ENCODE results near the gene SRPRB. TPM values are rescaled to one million over a fixed set of nuclear protein-coding genes. Genes with fewer than 3 reads are reported as not detected.

SRPRB gene
- total RNA-seq, 2 donors from 2014 or later = 32.8 to 37.7 TPM

DNA sequence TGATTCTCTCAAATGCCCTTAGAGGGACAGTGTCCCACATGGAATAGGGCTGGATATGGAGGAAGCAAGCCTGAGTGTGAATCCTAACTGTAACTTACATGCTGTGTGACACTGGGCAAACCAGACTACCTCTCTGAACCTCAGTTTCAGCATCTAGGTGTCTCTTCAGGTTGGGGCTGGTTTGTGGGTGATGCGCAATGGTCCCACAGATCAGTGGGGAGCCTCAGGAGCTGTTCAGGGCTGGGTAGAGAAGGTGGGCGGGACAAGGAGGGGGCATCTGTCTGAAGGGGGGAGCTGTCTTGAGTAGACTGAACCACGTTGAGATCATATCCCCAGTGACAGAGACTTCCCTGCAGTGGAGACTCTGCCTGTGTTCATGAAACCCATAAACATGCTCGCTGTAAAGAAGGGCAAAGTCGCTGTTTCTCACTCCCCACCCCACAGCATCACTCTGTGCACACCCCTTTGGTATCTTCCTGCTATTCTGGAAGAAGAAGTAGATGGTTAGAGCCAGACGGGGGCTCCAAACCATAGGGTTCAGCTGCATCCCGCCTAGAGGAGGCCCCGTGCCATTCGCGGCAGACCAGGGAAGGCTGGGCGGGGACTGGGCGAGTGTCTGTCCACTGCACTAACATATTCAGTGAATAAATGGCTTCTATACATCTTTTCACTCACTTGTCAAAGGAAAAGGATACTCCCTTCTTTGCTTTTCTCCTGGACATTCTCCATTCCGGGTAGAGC, 28.4 kb downstream of the SRPRB start:
- DNase-seq (ENCODE audit: low spot score) (no peak), ATAC-seq (ENCODE audit: insufficient number of reproducible peaks, low FRiP score, low read depth) (no peak)
- Histone ChIP-seq H3K27ac (no peak overlapping the region), H3K4me3 (no peak overlapping the region), H3K9me3 (no peaks in the 10 kb centered on the region), H3K27me3 (replicated peaks; ENCODE audit: insufficient read depth) (no peaks in the 10 kb centered on the region), H3K4me1 (ENCODE audit: control insufficient read depth in 1 of 2, low read depth in 2 of 2) (peaks cover 0 to 3% of the 10 kb centered on the region in 2 donors), H3K36me3 (peaks cover 6% of the 10 kb centered on the region)
- TF ChIP-seq, protein P1, sequence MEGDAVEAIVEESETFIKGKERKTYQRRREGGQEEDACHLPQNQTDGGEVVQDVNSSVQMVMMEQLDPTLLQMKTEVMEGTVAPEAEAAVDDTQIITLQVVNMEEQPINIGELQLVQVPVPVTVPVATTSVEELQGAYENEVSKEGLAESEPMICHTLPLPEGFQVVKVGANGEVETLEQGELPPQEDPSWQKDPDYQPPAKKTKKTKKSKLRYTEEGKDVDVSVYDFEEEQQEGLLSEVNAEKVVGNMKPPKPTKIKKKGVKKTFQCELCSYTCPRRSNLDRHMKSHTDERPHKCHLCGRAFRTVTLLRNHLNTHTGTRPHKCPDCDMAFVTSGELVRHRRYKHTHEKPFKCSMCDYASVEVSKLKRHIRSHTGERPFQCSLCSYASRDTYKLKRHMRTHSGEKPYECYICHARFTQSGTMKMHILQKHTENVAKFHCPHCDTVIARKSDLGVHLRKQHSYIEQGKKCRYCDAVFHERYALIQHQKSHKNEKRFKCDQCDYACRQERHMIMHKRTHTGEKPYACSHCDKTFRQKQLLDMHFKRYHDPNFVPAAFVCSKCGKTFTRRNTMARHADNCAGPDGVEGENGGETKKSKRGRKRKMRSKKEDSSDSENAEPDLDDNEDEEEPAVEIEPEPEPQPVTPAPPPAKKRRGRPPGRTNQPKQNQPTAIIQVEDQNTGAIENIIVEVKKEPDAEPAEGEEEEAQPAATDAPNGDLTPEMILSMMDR (IDR thresholded peaks at IDR 0.05) = no peak

DNA sequence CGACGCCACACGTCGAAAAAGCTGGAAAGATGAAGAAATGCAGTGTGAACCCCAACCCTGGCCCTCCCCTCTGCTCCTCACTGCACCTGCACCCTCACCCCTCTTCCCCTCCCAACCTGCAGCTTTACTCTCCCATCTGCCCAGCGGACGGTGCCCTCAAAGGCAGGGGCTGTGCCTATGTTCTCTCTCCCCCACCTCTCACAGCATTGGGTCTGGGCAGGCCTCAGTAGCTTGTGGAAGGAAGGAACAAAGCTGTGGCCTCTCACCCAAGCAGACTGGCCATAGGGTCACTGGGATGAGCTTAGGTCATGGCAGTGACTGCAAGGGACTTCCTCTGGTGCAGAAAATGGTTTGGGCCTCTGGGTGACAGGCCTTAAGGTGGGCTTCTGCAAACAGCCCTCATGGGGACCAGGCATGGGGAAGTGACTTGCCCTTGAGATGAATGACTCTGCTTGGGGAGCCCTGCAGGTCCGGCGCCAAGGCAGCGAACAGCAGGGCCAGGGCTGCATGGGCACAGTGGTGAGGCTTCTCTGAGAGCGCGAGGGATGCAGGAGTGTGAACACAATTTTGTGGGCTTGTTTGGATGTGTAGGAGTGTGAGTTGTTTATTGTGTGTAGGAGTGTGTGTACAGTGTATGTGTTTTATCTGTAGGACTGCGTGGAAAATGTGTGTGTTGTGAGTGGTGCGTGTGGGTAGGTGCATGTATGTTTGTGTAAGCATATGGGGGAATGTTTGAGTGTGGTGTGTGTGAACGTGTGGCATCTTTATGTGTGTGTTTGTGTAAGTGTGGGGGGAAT, 29.2 kb downstream of the SRPRB start:
- DNase-seq (ENCODE audit: low spot score) = no peak
- Histone ChIP-seq H3K4me3 (no peak overlapping the region), H3K4me1 (ENCODE audit: control insufficient read depth in 1 of 2, low read depth in 2 of 2) (no peaks in the 10 kb centered on the region), H3K27me3 (replicated peaks; ENCODE audit: insufficient read depth) (no peaks in the 10 kb centered on the region), H3K9me3 (no peaks in the 10 kb centered on the region), H3K27ac (no peak overlapping the region), H3K36me3 (peaks cover 6% of the 10 kb centered on the region)
- no peak for ATAC-seq (ENCODE audit: insufficient number of reproducible peaks, low FRiP score, low read depth)
- TF ChIP-seq, protein P1 (IDR thresholded peaks at IDR 0.05) = no peak

DNA sequence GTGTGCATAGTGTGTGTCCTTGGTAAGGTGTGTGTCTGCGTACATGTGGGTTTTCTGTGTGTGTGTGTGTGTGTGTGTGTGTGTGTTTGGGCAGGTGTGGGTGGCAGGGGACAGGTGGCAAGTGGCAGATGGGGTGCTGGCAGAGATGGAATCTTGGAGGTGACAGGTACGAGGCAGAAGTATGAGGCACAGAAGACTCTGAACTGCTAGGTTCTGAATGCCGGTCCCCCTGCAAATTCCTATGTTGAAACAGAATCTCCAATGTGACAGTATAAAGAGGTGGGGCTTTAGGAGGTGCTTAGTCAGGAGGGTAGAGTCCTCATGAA, 29.8 kb downstream of the SRPRB start:
- ATAC-seq (ENCODE audit: insufficient number of reproducible peaks, low FRiP score, low read depth) (no peak), DNase-seq (ENCODE audit: low spot score) (no peak)
- TF ChIP-seq, protein P1 (IDR thresholded peaks at IDR 0.05) = no peak
- peaks cover 6% of the 10 kb centered on the region for H3K36me3 ChIP-seq
- no peak overlapping the region for H3K27ac ChIP-seq
- no peaks in the 10 kb centered on the region for H3K4me1 ChIP-seq (ENCODE audit: control insufficient read depth in 1 of 2, low read depth in 2 of 2)
- no peaks in the 10 kb centered on the region for H3K9me3 ChIP-seq
- no peak overlapping the region for H3K4me3 ChIP-seq
- H3K27me3 ChIP-seq (replicated peaks; ENCODE audit: insufficient read depth) = no peaks in the 10 kb centered on the region

GRCh38 chr3:133835961-133836360, 30.3 kb downstream of the SRPRB start:
- ATAC-seq (ENCODE audit: insufficient number of reproducible peaks, low FRiP score, low read depth) (no peak), DNase-seq (ENCODE audit: low spot score) (no peak)
- H3K4me1 ChIP-seq (ENCODE audit: control insufficient read depth in 1 of 2, low read depth in 2 of 2) = no peaks in the 10 kb centered on the region
- no peak overlapping the region for H3K27ac ChIP-seq
- no peaks in the 10 kb centered on the region for H3K9me3 ChIP-seq
- H3K27me3 ChIP-seq (replicated peaks; ENCODE audit: insufficient read depth) = no peaks in the 10 kb centered on the region
- no peak overlapping the region for H3K4me3 ChIP-seq
- TF ChIP-seq, protein P1 (IDR thresholded peaks at IDR 0.05) = no peak
- H3K36me3 ChIP-seq = peaks cover 6% of the 10 kb centered on the region

- ATAC-seq (ENCODE audit: insufficient number of reproducible peaks, low FRiP score, low read depth) (no peak), DNase-seq (ENCODE audit: low spot score) (no peak)
- Histone ChIP-seq H3K36me3 (peaks cover 6% of the 10 kb centered on the region), H3K27me3 (replicated peaks; ENCODE audit: insufficient read depth) (no peaks in the 10 kb centered on the region), H3K4me1 (ENCODE audit: control insufficient read depth in 1 of 2, low read depth in 2 of 2) (no peaks in the 10 kb centered on the region), H3K27ac (no peak overlapping the region), H3K9me3 (no peaks in the 10 kb centered on the region), H3K4me3 (no peak overlapping the region)
- TF ChIP-seq, protein P1 (IDR thresholded peaks at IDR 0.05) = no peak
Measured at GRCh38 chr3:133836497-133837158, 31.0 kb downstream of the SRPRB start.
